ENCODE data around the gene ME3. TPM values are rescaled to one million over a fixed set of nuclear protein-coding genes. Genes with fewer than 3 reads are reported as not detected.

Gene ME3
- total RNA-seq, 1 donor from 2014 or later: 16.7 TPM

DNA sequence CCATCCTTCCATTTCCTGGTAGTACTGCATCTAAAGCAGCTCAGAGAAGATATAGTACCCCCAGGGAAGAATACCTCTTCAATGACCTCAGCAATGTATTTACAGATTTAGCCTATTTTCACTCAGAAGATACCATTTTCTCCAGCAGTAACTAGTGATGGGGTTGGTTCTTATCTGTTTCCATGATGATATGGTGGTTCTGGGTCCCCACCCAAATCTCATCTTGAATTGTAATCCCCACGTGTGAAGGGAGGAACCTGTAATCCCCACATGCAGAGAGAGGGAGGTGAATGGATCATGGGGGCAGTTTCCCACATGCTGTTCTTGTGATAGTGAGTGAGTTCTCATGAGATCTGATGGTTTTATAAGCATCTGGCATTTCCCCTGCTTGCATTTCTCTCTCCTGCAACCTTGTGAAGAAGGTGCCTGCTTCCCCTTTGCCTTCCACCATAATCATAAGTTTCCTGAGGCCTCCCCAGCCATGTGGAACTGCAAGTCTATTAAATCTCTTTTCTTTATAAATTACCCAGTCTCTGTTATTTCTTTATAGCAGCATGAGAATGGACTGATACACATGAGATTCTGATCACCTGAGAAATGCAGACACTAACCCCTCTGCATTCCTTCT, 158.6 kb downstream of the ME3 start:
- H3K9me3 ChIP-seq (ENCODE audit: control insufficient read depth in 3 of 3, low read length in 3 of 3): no peaks in the 10 kb centered on the region
- H3K9ac ChIP-seq (ENCODE audit: low read depth in 1 of 3, low read length in 3 of 3): no peak overlapping the region
- no peak overlapping the region for H3K4me3 ChIP-seq (ENCODE audit: low read length in 3 of 3)
- no peaks in the 10 kb centered on the region for H3K27me3 ChIP-seq (ENCODE audit: control insufficient read depth in 3 of 3, insufficient read depth in 3 of 3, low read length in 3 of 3)
- no peak overlapping the region for H3K27ac ChIP-seq (ENCODE audit: low read depth, low read length)
- peaks cover 8 to 14% (median 11%) of the 10 kb centered on the region in 3 donors for H3K4me1 ChIP-seq (ENCODE audit: control insufficient read depth in 3 of 3, insufficient read depth in 3 of 3, low read length in 3 of 3)
- H3K36me3 ChIP-seq (ENCODE audit: control insufficient read depth in 3 of 3, insufficient read depth in 3 of 3, low read length in 3 of 3): no peaks in the 10 kb centered on the region

DNA sequence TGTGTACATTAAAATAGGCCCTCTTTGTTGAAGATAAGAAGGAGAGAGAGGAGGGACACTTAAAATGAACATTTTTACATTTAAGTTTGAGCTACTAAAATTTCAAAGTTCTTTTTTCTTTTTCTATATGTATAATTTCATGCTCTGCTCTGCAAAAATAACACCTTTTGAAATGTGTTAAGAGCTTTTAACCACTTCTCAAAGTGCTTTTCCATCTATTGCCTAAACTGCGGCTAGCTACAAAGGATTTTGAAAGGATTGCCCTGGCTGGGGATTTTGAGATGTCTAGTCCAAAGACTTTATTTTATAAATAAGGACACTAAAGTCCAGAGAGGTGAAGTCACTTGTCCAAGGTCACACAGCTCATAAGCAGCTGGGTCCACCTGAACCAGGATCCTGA, 159.3 kb downstream of the ME3 start:
- no peak overlapping the region for H3K9ac ChIP-seq (ENCODE audit: low read depth in 1 of 3, low read length in 3 of 3)
- H3K36me3 ChIP-seq (ENCODE audit: control insufficient read depth in 3 of 3, insufficient read depth in 3 of 3, low read length in 3 of 3): no peaks in the 10 kb centered on the region
- peaks cover 5 to 11% (median 9%) of the 10 kb centered on the region in 3 donors for H3K4me1 ChIP-seq (ENCODE audit: control insufficient read depth in 3 of 3, insufficient read depth in 3 of 3, low read length in 3 of 3)
- H3K27me3 ChIP-seq (ENCODE audit: control insufficient read depth in 3 of 3, insufficient read depth in 3 of 3, low read length in 3 of 3): no peaks in the 10 kb centered on the region
- no peaks in the 10 kb centered on the region for H3K9me3 ChIP-seq (ENCODE audit: control insufficient read depth in 3 of 3, low read length in 3 of 3)
- no peak overlapping the region for H3K4me3 ChIP-seq (ENCODE audit: low read length in 3 of 3)
- no peak overlapping the region for H3K27ac ChIP-seq (ENCODE audit: low read depth, low read length)

DNA sequence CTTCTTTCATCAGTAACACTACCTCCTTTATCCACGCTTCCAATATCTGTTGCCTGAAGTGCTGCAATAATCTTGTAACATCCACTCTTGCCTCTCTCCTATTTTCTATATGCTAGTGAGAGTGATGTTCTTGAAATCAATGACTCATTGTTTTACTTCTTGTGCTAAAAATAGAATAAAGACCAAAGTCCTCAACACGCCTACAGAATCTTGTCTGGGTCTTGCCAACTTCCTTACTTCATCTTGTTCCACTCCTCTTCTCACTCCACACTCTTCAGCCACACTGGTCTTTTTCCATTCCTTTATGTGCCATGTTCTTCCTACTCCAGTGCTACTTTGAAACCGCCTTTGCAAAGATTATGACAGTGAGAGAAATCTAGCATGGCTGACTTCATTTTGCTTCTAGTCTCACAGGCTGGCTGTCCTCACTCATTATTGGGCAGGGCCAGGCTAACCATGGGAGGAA, 161.3 kb downstream of the ME3 start:
- H3K27ac ChIP-seq (ENCODE audit: low read depth, low read length): no peak overlapping the region
- no peaks in the 10 kb centered on the region for H3K36me3 ChIP-seq (ENCODE audit: control insufficient read depth in 3 of 3, insufficient read depth in 3 of 3, low read length in 3 of 3)
- no peaks in the 10 kb centered on the region for H3K9me3 ChIP-seq (ENCODE audit: control insufficient read depth in 3 of 3, low read length in 3 of 3)
- no peak overlapping the region for H3K9ac ChIP-seq (ENCODE audit: low read depth in 1 of 3, low read length in 3 of 3)
- no peak overlapping the region for H3K4me3 ChIP-seq (ENCODE audit: low read length in 3 of 3)
- H3K4me1 ChIP-seq (ENCODE audit: control insufficient read depth in 3 of 3, insufficient read depth in 3 of 3, low read length in 3 of 3): peaks cover 5 to 11% (median 9%) of the 10 kb centered on the region in 3 donors
- no peaks in the 10 kb centered on the region for H3K27me3 ChIP-seq (ENCODE audit: control insufficient read depth in 3 of 3, insufficient read depth in 3 of 3, low read length in 3 of 3)

DNA sequence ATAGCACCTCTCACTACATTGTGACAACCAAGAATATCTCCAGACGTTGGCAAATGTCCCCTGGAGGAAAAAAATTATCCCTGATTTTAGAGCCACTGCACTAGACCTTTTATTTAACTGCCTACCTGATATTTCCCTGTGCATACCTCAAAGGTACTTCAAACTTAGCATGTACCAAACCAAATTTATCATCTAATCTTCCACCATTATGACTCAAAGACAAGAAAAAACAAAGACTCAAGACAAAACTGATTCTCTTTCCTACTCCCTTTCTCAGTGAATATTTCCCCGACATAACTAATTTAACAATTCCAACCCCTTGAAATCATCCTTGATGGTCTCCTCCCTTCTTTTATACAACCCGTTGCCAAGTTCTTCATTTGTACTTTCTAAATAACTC, 161.7 kb downstream of the ME3 start:
- peaks cover 0 to 2% (median 0%) of the 10 kb centered on the region in 3 donors for H3K36me3 ChIP-seq (ENCODE audit: control insufficient read depth in 3 of 3, insufficient read depth in 3 of 3, low read length in 3 of 3)
- H3K9me3 ChIP-seq (ENCODE audit: control insufficient read depth in 3 of 3, low read length in 3 of 3): no peaks in the 10 kb centered on the region
- no peak overlapping the region for H3K27ac ChIP-seq (ENCODE audit: low read depth, low read length)
- no peak overlapping the region for H3K4me3 ChIP-seq (ENCODE audit: low read length in 3 of 3)
- peaks cover 3 to 11% (median 8%) of the 10 kb centered on the region in 3 donors for H3K4me1 ChIP-seq (ENCODE audit: control insufficient read depth in 3 of 3, insufficient read depth in 3 of 3, low read length in 3 of 3)
- no peak overlapping the region for H3K9ac ChIP-seq (ENCODE audit: low read depth in 1 of 3, low read length in 3 of 3)
- no peaks in the 10 kb centered on the region for H3K27me3 ChIP-seq (ENCODE audit: control insufficient read depth in 3 of 3, insufficient read depth in 3 of 3, low read length in 3 of 3)

DNA sequence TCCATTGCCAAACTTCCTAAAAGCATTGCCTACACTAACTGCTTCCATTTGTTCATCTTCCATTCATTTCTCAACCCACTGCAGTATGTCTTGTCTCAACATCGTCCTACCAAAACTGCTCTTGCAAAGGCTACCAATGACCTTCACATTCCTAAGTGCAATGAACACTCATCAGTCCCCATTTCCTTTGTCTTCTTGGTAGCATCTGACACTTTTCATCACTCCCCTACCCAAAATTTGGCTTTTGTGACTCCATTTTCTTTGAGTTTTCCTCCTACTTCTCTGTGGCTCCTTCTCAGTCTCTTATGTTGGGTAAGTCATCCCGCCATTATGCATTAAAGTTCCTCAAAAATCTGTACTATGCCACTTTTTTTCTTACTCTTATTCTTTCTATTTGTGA, 162.3 kb downstream of the ME3 start:
- no peak overlapping the region for H3K27ac ChIP-seq (ENCODE audit: low read depth, low read length)
- H3K9me3 ChIP-seq (ENCODE audit: control insufficient read depth in 3 of 3, low read length in 3 of 3): no peaks in the 10 kb centered on the region

DNA sequence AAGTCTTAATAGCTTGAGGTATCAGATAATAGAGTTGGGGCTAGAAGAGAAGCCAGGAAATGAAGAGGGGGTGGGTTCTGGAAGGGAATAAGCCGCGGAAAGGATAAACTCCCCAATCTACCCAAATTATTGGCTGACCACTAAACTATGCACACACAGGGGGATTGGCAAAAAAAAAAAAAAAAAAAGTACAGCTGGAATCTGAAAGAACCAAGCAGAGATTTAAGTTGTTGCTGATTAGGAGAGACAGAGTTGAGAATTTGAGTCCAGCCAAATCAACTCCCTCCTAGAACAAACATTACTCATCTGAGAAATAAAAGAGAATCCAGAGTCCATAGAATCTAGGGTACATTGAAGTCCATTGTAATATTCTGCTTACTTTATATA, 162.8 kb downstream of the ME3 start:
- Histone ChIP-seq H3K4me3 (ENCODE audit: low read length in 3 of 3) (no peak overlapping the region), H3K27ac (ENCODE audit: low read depth, low read length) (no peak overlapping the region)

More for the DNA sequence above, 162.3 kb downstream of the ME3 start:
- H3K4me3 ChIP-seq (ENCODE audit: low read length in 3 of 3): no peak overlapping the region
- H3K36me3 ChIP-seq (ENCODE audit: control insufficient read depth in 3 of 3, insufficient read depth in 3 of 3, low read length in 3 of 3): peaks cover 0 to 4% (median 0%) of the 10 kb centered on the region in 3 donors
- no peak overlapping the region for H3K9ac ChIP-seq (ENCODE audit: low read depth in 1 of 3, low read length in 3 of 3)
- peaks cover 0 to 8% (median 3%) of the 10 kb centered on the region in 3 donors for H3K4me1 ChIP-seq (ENCODE audit: control insufficient read depth in 3 of 3, insufficient read depth in 3 of 3, low read length in 3 of 3)
- no peaks in the 10 kb centered on the region for H3K27me3 ChIP-seq (ENCODE audit: control insufficient read depth in 3 of 3, insufficient read depth in 3 of 3, low read length in 3 of 3)

DNA sequence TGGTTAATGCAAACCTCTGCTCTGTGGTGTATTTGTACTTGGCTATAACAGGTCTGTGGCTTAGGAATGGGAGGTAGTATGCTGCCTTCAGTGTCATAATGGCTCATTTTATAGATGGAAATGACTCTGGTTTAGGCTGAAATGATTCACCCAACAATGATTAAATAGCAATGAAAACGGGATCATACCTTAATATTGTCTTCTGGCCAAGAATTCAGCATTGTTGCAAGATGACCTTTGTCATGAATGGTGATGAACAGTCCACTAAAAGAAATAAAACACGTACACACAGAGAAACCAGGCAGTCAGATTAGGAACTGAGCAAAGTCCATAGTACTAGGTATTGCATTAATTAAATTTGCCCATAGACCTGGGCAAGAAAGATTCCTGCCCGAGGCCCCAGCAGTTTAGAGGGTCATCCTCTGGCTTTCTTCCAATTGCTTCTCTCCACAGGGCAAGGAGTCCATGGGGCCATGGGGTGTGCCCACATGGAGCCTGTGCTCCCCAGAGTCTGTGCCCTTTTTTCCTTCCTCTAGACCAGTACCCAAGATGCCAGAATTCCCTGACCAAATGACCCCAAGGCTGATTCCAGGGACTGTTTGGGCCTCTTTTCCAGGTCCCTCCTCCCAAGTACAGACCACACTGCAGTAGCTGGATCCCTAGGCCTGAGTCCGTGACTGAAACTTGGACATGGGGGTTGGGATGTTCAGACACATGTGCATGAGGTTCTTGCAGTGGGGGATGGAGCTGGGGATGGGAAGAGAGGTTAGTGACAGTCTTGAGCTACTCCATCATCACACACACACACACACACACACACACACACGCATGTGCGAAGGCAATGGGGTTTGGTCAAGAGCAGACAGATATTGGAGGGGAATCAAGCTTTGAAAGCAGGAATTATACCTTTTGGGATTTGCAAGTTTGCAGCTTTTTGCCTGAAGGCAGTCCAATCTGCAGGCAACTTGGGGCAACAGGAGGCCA, 163.5 kb downstream of the ME3 start:
- Histone ChIP-seq H3K27ac (ENCODE audit: low read depth, low read length) (no peak overlapping the region), H3K4me3 (ENCODE audit: low read length in 3 of 3) (no peak overlapping the region), H3K9me3 (ENCODE audit: control insufficient read depth in 3 of 3, low read length in 3 of 3) (no peaks in the 10 kb centered on the region), H3K36me3 (ENCODE audit: control insufficient read depth in 3 of 3, insufficient read depth in 3 of 3, low read length in 3 of 3) (peaks cover 0 to 4% (median 0%) of the 10 kb centered on the region in 3 donors), H3K9ac (ENCODE audit: low read depth in 1 of 3, low read length in 3 of 3) (no peak overlapping the region), H3K27me3 (ENCODE audit: control insufficient read depth in 3 of 3, insufficient read depth in 3 of 3, low read length in 3 of 3) (no peaks in the 10 kb centered on the region), H3K4me1 (ENCODE audit: control insufficient read depth in 3 of 3, insufficient read depth in 3 of 3, low read length in 3 of 3) (peaks cover 0 to 8% (median 3%) of the 10 kb centered on the region in 3 donors)

More for the DNA sequence above, 162.8 kb downstream of the ME3 start:
- Histone ChIP-seq H3K27me3 (ENCODE audit: control insufficient read depth in 3 of 3, insufficient read depth in 3 of 3, low read length in 3 of 3) (no peaks in the 10 kb centered on the region), H3K9ac (ENCODE audit: low read depth in 1 of 3, low read length in 3 of 3) (no peak overlapping the region), H3K36me3 (ENCODE audit: control insufficient read depth in 3 of 3, insufficient read depth in 3 of 3, low read length in 3 of 3) (peaks cover 0 to 4% (median 0%) of the 10 kb centered on the region in 3 donors), H3K4me1 (ENCODE audit: control insufficient read depth in 3 of 3, insufficient read depth in 3 of 3, low read length in 3 of 3) (peaks cover 0 to 8% (median 3%) of the 10 kb centered on the region in 3 donors), H3K9me3 (ENCODE audit: control insufficient read depth in 3 of 3, low read length in 3 of 3) (no peaks in the 10 kb centered on the region)

DNA sequence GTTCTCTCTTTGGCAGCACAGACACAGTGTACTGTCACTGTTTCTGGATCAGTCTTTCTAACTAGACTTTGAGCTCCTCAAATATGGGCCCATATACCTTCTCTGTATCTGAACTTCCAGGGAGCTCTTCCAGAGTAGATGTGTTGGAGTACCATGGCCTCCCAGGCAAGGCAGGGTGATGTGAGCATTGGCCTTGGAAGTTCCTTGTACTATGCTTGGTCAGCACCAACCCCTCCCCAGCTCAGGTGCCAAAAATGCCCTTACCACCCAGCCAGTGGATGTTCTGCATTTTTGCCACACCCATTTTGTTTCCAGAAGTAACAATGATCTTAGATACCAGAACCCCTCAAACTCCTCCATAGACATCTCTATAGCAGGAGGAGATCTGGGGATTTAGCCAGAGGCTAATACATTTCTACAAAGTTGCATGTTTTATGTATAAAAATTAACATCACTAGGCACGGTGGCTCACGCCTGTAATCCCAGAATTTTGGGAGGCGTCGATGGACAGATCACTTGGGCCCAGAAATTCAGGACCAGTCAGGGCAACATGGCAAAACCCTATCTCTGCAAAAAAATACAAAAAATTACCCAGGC, 165.1 kb downstream of the ME3 start:
- Histone ChIP-seq H3K9me3 (ENCODE audit: control insufficient read depth in 3 of 3, low read length in 3 of 3) (no peaks in the 10 kb centered on the region), H3K27ac (ENCODE audit: low read depth, low read length) (no peak overlapping the region), H3K4me3 (ENCODE audit: low read length in 3 of 3) (no peak overlapping the region), H3K27me3 (ENCODE audit: control insufficient read depth in 3 of 3, insufficient read depth in 3 of 3, low read length in 3 of 3) (no peaks in the 10 kb centered on the region), H3K36me3 (ENCODE audit: control insufficient read depth in 3 of 3, insufficient read depth in 3 of 3, low read length in 3 of 3) (peaks cover 0 to 4% (median 0%) of the 10 kb centered on the region in 3 donors), H3K4me1 (ENCODE audit: control insufficient read depth in 3 of 3, insufficient read depth in 3 of 3, low read length in 3 of 3) (peaks cover 0 to 8% (median 3%) of the 10 kb centered on the region in 3 donors), H3K9ac (ENCODE audit: low read depth in 1 of 3, low read length in 3 of 3) (no peak overlapping the region)

DNA sequence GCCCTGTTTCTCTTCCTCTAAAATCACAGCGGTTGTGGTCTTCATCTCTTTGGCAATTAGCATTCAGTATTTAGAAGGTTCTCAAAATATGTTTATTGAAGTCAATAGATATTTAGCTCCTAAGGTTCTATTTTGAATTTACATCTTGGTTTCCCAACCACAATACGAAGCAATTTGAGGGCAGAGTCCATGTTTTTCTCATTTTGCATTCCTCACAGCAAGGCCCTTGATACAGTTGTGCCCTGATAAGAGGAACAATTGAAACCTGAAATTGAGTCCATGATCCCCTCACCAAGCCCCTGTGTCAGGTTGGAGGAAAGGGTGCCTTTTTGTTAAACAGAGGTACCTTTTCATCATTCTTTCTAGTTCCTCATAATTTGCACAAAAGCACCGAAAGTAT, 166.2 kb downstream of the ME3 start:
- H3K36me3 ChIP-seq (ENCODE audit: control insufficient read depth in 3 of 3, insufficient read depth in 3 of 3, low read length in 3 of 3): peaks cover 0 to 4% (median 2%) of the 10 kb centered on the region in 3 donors
- no peak overlapping the region for H3K27ac ChIP-seq (ENCODE audit: low read depth, low read length)
- no peak overlapping the region for H3K9ac ChIP-seq (ENCODE audit: low read depth in 1 of 3, low read length in 3 of 3)
- no peaks in the 10 kb centered on the region for H3K27me3 ChIP-seq (ENCODE audit: control insufficient read depth in 3 of 3, insufficient read depth in 3 of 3, low read length in 3 of 3)
- H3K4me1 ChIP-seq (ENCODE audit: control insufficient read depth in 3 of 3, insufficient read depth in 3 of 3, low read length in 3 of 3): peaks cover 0 to 6% (median 3%) of the 10 kb centered on the region in 3 donors
- H3K9me3 ChIP-seq (ENCODE audit: control insufficient read depth in 3 of 3, low read length in 3 of 3): no peaks in the 10 kb centered on the region
- H3K4me3 ChIP-seq (ENCODE audit: low read length in 3 of 3): no peak overlapping the region
